A549 treated with Mapracorat at 1 μM for 4 hours (cell line): ENCODE data around the gene CTAGE15. TPM values are rescaled to one million over a fixed set of nuclear protein-coding genes. Genes with fewer than 3 reads are reported as not detected.

ENCODE experiments used
- total RNA-seq: library from RNA; stranded (reverse); fragments of 200-300 nt; extraction: Qiagen RNA extraction; gene quantifications from 5 replicates; pipeline ENCODE4 v1.2.3, GENCODE V29; 2022

Gene CTAGE15, protein sequence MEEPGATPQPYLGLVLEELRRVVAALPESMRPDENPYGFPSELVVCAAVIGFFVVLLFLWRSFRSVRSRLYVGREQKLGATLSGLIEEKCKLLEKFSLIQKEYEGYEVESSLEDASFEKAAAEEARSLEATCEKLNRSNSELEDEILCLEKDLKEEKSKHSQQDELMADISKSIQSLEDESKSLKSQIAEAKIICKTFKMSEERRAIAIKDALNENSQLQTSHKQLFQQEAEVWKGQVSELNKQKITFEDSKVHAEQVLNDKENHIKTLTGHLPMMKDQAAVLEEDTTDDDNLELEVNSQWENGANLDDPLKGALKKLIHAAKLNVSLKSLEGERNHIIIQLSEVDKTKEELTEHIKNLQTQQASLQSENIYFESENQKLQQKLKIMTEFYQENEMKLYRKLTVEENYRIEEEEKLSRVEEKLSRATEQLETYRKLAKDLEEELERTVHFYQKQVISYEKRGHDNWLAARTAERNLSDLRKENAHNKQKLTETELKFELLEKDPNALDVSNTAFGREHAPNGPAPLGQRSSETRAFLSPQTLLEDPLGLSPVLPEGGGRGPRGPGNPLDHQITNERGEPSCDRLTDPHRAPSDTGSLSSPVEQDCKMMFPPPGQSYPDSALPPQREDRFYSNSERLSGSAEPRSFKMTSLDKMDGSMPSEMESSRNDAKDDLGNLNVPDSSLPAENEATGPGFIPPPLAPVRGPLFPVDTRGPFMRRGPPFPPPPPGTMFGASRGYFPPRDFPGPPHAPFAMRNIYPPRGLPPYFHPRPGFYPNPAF
- not detected in 5 replicates for total RNA-seq

DNA sequence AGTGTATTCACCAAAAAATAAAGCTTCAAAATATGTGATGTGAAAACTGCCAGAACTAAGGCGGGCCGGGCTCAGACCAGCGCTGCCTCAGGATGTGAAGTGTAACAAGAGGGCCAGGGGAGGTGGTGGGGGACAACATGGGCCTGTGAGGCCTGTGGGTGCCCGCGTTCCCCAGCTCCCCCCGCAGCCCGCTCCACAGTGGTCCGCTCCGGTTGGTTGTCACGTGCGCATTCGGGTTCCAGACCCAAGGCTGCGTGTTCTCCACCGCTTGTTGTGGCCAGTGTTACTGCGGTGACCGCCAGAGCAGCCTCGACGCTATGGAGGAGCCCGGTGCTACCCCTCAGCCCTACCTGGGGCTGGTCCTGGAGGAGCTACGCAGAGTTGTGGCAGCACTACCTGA lies at the start of gene CTAGE15:
Gene CTAGE15 (plus strand): TSS at position 301 of the 400 bp plus-strand sequence. CDS start 17 bp downstream, at position 318.

DNA sequence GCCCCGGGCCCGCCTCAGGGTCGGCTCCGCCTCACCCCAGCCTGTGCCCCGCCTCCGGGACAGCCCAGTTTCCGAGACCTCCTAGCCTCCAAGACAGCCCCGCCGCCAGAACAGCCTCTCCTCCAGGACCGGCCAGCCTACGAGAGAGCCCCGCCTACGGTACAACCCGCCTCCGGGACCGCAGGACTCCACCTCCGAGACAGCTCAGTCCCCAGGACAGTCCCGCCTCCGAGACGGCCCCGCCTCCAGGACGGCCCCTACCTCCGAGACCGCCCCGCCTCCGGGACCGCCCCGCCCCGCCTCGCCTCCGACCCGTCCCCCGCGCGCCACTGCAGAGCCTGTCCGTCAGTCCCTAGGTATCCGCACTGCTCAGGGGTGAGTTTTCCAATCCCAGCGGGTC lies 49.0 kb downstream of the CTAGE15 start, which contains the start of gene TCAF2:
Gene TCAF2 (plus strand): TSS at position 329 of the 400 bp plus-strand sequence.

Other genes starting within 250 kb of the CTAGE15 start
- 0.27 to 0.49 TPM (median 0.43 TPM) in 5 replicates for gene FAM131B, start 209.1 kb upstream of the CTAGE15 start, total RNA-seq
- gene ZYX, start 190.5 kb upstream of the CTAGE15 start, total RNA-seq = 160 to 188 TPM (median 183 TPM) in 5 replicates
- gene EPHA1, start 162.9 kb upstream of the CTAGE15 start, total RNA-seq = 0.22 TPM in 1 of 5 replicates, not detected in the others
- not detected in 5 replicates for gene TAS2R60, start 128.3 kb upstream of the CTAGE15 start, total RNA-seq
- gene TAS2R41, start 93.9 kb upstream of the CTAGE15 start, total RNA-seq = not detected in 5 replicates
- gene TCAF2, start 49.2 kb downstream of the CTAGE15 start, total RNA-seq = 0.80 to 1.3 TPM (median 1.0 TPM) in 5 replicates
- 0.05 to 0.07 TPM in 2 of 5 replicates, not detected in the others for gene CTAGE6, start 185.9 kb downstream of the CTAGE15 start, total RNA-seq